AG09309 (cell line): ENCODE measurements around the gene SMTNL2.
"Not testable (repeated sequence)": the region's sequence is repeated elsewhere in the genome, so short reads cannot be mapped to it uniquely, and the experiment has no call there.

ENCODE experiments used
- DNase-seq: peaks from one replicate; pipeline ENCODE4 v3.0.0-alpha.2; 2010; ENCODE audit warnings: low read depth
- H3K4me3 ChIP-seq: 2 replicates; pipeline ENCODE4 v1.5.1; 2011; ENCODE audit warnings: mild to moderate bottlenecking, low read depth, low read length, moderate library complexity; ENCODE audit not compliant: control insufficient read depth
- CTCF ChIP-seq: IDR thresholded peaks from 2 replicates; pipeline ENCODE4 v1.5.1; 2011; ENCODE audit warnings: mild to moderate bottlenecking, low read depth, low read length, inconsistent platforms; ENCODE audit not compliant: insufficient read depth, control insufficient read depth; ENCODE audit errors: missing control alignments

SMTNL2 gene

GRCh38 chr17:4645642-4646041, 61.3 kb downstream of the SMTNL2 start:
- no peak for DNase-seq
- TF ChIP-seq CTCF = no peak
- no peak overlapping the region for H3K4me3 ChIP-seq

GRCh38 chr17:4648741-4649140, 64.4 kb downstream of the SMTNL2 start:
- DNase-seq = no peak
- no peak for TF ChIP-seq CTCF
- no peak overlapping the region for H3K4me3 ChIP-seq

- no peak for TF ChIP-seq CTCF
- H3K4me3 ChIP-seq = no peak overlapping the region
- no peak for DNase-seq
These were observed 68.7 kb downstream of the SMTNL2 start for GRCh38 chr17:4652997-4653396.

GRCh38 chr17:4655933-4656332, 71.6 kb downstream of the SMTNL2 start:
- not testable (repeated sequence) for DNase-seq, H3K4me3 ChIP-seq

- H3K4me3 ChIP-seq = no peak overlapping the region
- DNase-seq = no peak
- no peak for TF ChIP-seq CTCF
These were observed 73.3 kb downstream of the SMTNL2 start for GRCh38 chr17:4657678-4658077.
